Neural progenitor cell (in vitro differentiated cells): Measurements from ENCODE around the gene LGR6.

Experiments
- CTCF ChIP-seq: fragments of 200-600 bp; sonication (generic); IDR thresholded peaks from 2 replicates; pipeline ENCODE4 v1.5.1; 2017; ENCODE audit warnings: antibody characterized with exemption, mild to moderate bottlenecking
- EZH2 ChIP-seq: fragments of 200-600 bp; sonication (generic); IDR thresholded peaks from 2 replicates; pipeline ENCODE4 v1.6.1; 2017; ENCODE audit warnings: antibody characterized with exemption, mild to moderate bottlenecking, moderate library complexity
- EZH2phosphoT487 ChIP-seq: fragments of 200-600 bp; sonication (generic); IDR thresholded peaks from 2 replicates; pipeline ENCODE4 v1.6.1; 2017; ENCODE audit warnings: antibody characterized with exemption

- TF ChIP-seq CTCF, result no peak
- TF ChIP-seq EZH2, result no peak
- TF ChIP-seq EZH2phosphoT487, result no peak
These were observed 95.4 kb downstream of the LGR6 start for GRCh38 chr1:202289009-202289408.
